CD4-positive, alpha-beta T cell (primary cell): ENCODE measurements around the gene IL31. TPM values are rescaled to one million over a fixed set of nuclear protein-coding genes. Genes with fewer than 3 reads are reported as not detected.
A peak's percentile ranks its signal among the peaks of the same experiment; 100 is the strongest.

Experiments used
- ATAC-seq: fragments of 200-7000 bp; cut with Tn5 transposase; one replicate; pipeline ENCODE4 v1.10.0; 2022; ENCODE audit warnings: mild to moderate bottlenecking; ENCODE audit not compliant: poor library complexity
- CTCF ChIA-PET: fragments of 350-600 bp; sonication (Branson Sonifier 250); formaldehyde crosslinking; loops from one replicate; lab custom pipeline; 2021; ENCODE audit warnings: antibody characterized with exemption, inconsistent platforms; lab: Charles Lee
- POLR2A ChIA-PET: fragments of 350-600 bp; sonication (Branson Sonifier 250); formaldehyde crosslinking; loops from one replicate; lab custom pipeline; 2021; ENCODE audit warnings: antibody characterized with exemption, inconsistent platforms; lab: Charles Lee
- DNase-seq, 14 experiments: peaks; one replicate each; pipeline ENCODE4 v3.0.0-alpha.2; 2013 to 2020; ENCODE audit warnings: mixed read lengths in 2 of 14
- H3K27ac ChIP-seq, 2 donors: one replicate each; pipeline versions ENCODE4 v1.5.1 to v1.7.0; 2013; ENCODE audit warnings: low read length in 2 of 2, low read depth in 1 of 2, mild to moderate bottlenecking in 1 of 2
- H3K27me3 ChIP-seq, 2 experiments: 1 replicate in 1 of 2; 2 replicates in 1 of 2; pipeline versions ENCODE4 v1.6.1 to v1.7.0; 2013; ENCODE audit warnings: low read length in 2 of 2, control low read depth in 1 of 2, mild to moderate bottlenecking in 1 of 2, moderate library complexity in 1 of 2; ENCODE audit not compliant: insufficient read depth in 2 of 2, control insufficient read depth in 1 of 2
- H3K36me3 ChIP-seq: one replicate; pipeline ENCODE4 v1.6.1; 2013; ENCODE audit warnings: low read length, control low read depth; ENCODE audit not compliant: insufficient read depth
- H3K4me1 ChIP-seq: one replicate; pipeline ENCODE4 v1.6.1; 2013; ENCODE audit warnings: low read length, control low read depth; ENCODE audit not compliant: insufficient read depth
- H3K4me3 ChIP-seq: one replicate; pipeline ENCODE4 v1.5.1; 2013; ENCODE audit warnings: mild to moderate bottlenecking, low read length, moderate library complexity
- H3K9me3 ChIP-seq, 2 experiments: 1 replicate in 1 of 2; 2 replicates in 1 of 2; pipeline versions ENCODE4 v1.6.1 to v1.7.0; 2013; ENCODE audit warnings: low read length in 2 of 2, mild to moderate bottlenecking in 2 of 2, control low read depth in 1 of 2, moderate library complexity in 1 of 2; ENCODE audit not compliant: control insufficient read depth in 1 of 2, insufficient read depth in 1 of 2
- H3K27ac Mint-ChIP-seq: one replicate; pipeline ENCODE4 v1.8.0; 2020; ENCODE audit warnings: mixed read lengths
- H3K27me3 Mint-ChIP-seq: one replicate; pipeline ENCODE4 v1.8.0; 2021; ENCODE audit warnings: mixed read lengths
- H3K36me3 Mint-ChIP-seq: one replicate; pipeline ENCODE4 v1.8.0; 2021; ENCODE audit warnings: low read depth, mixed read lengths
- H3K4me1 Mint-ChIP-seq: one replicate; pipeline ENCODE4 v1.8.0; 2021; ENCODE audit warnings: low read depth, mixed read lengths
- H3K4me3 Mint-ChIP-seq: one replicate; pipeline ENCODE4 v1.8.0; 2020; ENCODE audit warnings: mild to moderate bottlenecking, mixed read lengths
- H3K9me3 Mint-ChIP-seq: one replicate; pipeline ENCODE4 v1.8.0; 2020; ENCODE audit warnings: mixed read lengths
- CTCF ChIP-seq: fragments of 200-600 bp; IDR thresholded peaks from one replicate; pipeline ENCODE4 v1.8.0; 2022; ENCODE audit warnings: antibody characterized with exemption, mild to moderate bottlenecking
- intact Hi-C, 2 experiments: fragments of 100-400 bp; cut with DNase I in 1 of 2; cut with micrococcal nuclease in 1 of 2; formaldehyde crosslinking; loops; one replicate each; pipeline versions ENCODE4 v1.15.1 to v1.9.0; 2023 to 2025; cut with DNase I, micrococcal nuclease
- total RNA-seq, 174 experiments: library from RNA in 2 of 174; stranded (reverse) in 2 of 174; gene quantifications; one replicate each; pipeline ENCODE4 v1.2.3 and lab custom pipeline; 2021 to 2026

The IL31 gene
- total RNA-seq, 2 experiments from 2014 or later: not detected

- H3K9me3 ChIP-seq: no peaks in the 10 kb centered on the region
- Mint-ChIP-seq H3K4me1 (peaks cover 9% of the 10 kb centered on the region), H3K4me3 (no peak overlapping the region), H3K27me3 (no peaks in the 10 kb centered on the region), H3K9me3 (no peaks in the 10 kb centered on the region), H3K36me3 (peaks cover 46% of the 10 kb centered on the region), H3K27ac (no peak overlapping the region)
- ATAC-seq: no peak
- TF ChIP-seq CTCF: no peak
- H3K4me3 ChIP-seq: no peak overlapping the region
- no peak for DNase-seq
- peaks cover 6% of the 10 kb centered on the region for H3K4me1 ChIP-seq
- POLR2A ChIA-PET: no interaction called here
- no peak overlapping the region for H3K27ac ChIP-seq
- no peaks in the 10 kb centered on the region for H3K27me3 ChIP-seq
- peaks cover 49% of the 10 kb centered on the region for H3K36me3 ChIP-seq
- intact Hi-C loops: no loop called here
- CTCF ChIA-PET: no interaction called here
Measured at GRCh38 chr12:122208073-122208820, 34.2 kb upstream of the IL31 start.

GRCh38 chr12:122207391-122207790 is 33.4 kb upstream of the IL31 start:
- no peak overlapping the region for H3K4me3 ChIP-seq
- ChIA-PET CTCF (no interaction called here), POLR2A (no interaction called here)
- intact Hi-C loops: no loop called here
- H3K9me3 Mint-ChIP-seq: no peaks in the 10 kb centered on the region
- ATAC-seq (no peak), DNase-seq (no peak)
- no peak overlapping the region for H3K27ac ChIP-seq
- peaks cover 0 to 3% of the 10 kb centered on the region in 2 experiments for H3K27me3 ChIP-seq
- TF ChIP-seq CTCF: no peak
- H3K27me3 Mint-ChIP-seq: no peaks in the 10 kb centered on the region
- H3K4me1 ChIP-seq: peaks cover 14% of the 10 kb centered on the region
- H3K9me3 ChIP-seq: no peaks in the 10 kb centered on the region
- no peak overlapping the region for H3K4me3 Mint-ChIP-seq
- peaks cover 42% of the 10 kb centered on the region for H3K36me3 ChIP-seq
- no peak overlapping the region for H3K27ac Mint-ChIP-seq
- peaks cover 39% of the 10 kb centered on the region for H3K36me3 Mint-ChIP-seq
- H3K4me1 Mint-ChIP-seq: peaks cover 12% of the 10 kb centered on the region

- ChIA-PET POLR2A (interaction anchor here (2.9 kb wide), 1 partner anchor 19 kb away, joined by 15 read pairs; the partner anchor contains the start of gene DIABLO), CTCF (no interaction called here)
- DNase-seq (no peak), ATAC-seq (no peak)
- Mint-ChIP-seq H3K9me3 (no peaks in the 10 kb centered on the region), H3K4me3 (no peak overlapping the region), H3K27ac (peak overlapping the region; percentile 42), H3K4me1 (peaks cover 12% of the 10 kb centered on the region), H3K36me3 (peaks cover 35% of the 10 kb centered on the region), H3K27me3 (no peaks in the 10 kb centered on the region)
- intact Hi-C loops: no loop called here
- TF ChIP-seq CTCF: no peak
- H3K4me1 ChIP-seq: peaks cover 14% of the 10 kb centered on the region
- H3K9me3 ChIP-seq: no peaks in the 10 kb centered on the region
- no peak overlapping the region for H3K27ac ChIP-seq
- H3K27me3 ChIP-seq: peaks cover 0 to 3% of the 10 kb centered on the region in 2 experiments
- H3K36me3 ChIP-seq: peaks cover 38% of the 10 kb centered on the region
- no peak overlapping the region for H3K4me3 ChIP-seq
Measured at GRCh38 chr12:122206976-122207375, 33.0 kb upstream of the IL31 start.
